ENCODE results near the gene PCNT.
"Not testable (repeated sequence)": the region's sequence is repeated elsewhere in the genome, so short reads cannot be mapped to it uniquely, and the experiment has no call there.

Gene PCNT

GRCh38 chr21:46304955-46305354 lies 19.0 kb upstream of the PCNT start:
- no peak for DNase-seq (ENCODE audit: low read depth)

GRCh38 chr21:46307625-46308024 lies 16.3 kb upstream of the PCNT start:
- DNase-seq (ENCODE audit: low read depth) = no peak

- DNase-seq (ENCODE audit: low read depth) = no peak
Observed at GRCh38 chr21:46308431-46308830, 15.5 kb upstream of the PCNT start.

GRCh38 chr21:46310260-46310659 lies 13.7 kb upstream of the PCNT start:
- DNase-seq (ENCODE audit: low read depth) = not testable (repeated sequence)

- no peak for DNase-seq (ENCODE audit: low read depth)
Observed at GRCh38 chr21:46311568-46311967, 12.4 kb upstream of the PCNT start.

- DNase-seq (ENCODE audit: low read depth) = no peak
Observed at GRCh38 chr21:46312949-46313348, 11.0 kb upstream of the PCNT start.

GRCh38 chr21:46314441-46315020 lies 9.4 kb upstream of the PCNT start:
- no peak for DNase-seq (ENCODE audit: low read depth)

- DNase-seq (ENCODE audit: low read depth) = no peak
Observed at GRCh38 chr21:46316708-46317324, 7.1 kb upstream of the PCNT start.

GRCh38 chr21:46317710-46318463 lies 6.1 kb upstream of the PCNT start:
- no peak for DNase-seq (ENCODE audit: low read depth)

- DNase-seq (ENCODE audit: low read depth) = no peak
Observed at GRCh38 chr21:46318464-46318845, 5.5 kb upstream of the PCNT start.

GRCh38 chr21:46319186-46319585 lies 4.8 kb upstream of the PCNT start:
- no peak for DNase-seq (ENCODE audit: low read depth)

- DNase-seq (ENCODE audit: low read depth) = no peak
Observed at GRCh38 chr21:46320331-46320801, 3.6 kb upstream of the PCNT start.

- DNase-seq (ENCODE audit: low read depth) = no peak
Observed at GRCh38 chr21:46322351-46323226, 1.4 kb upstream of the PCNT start.

GRCh38 chr21:46323227-46323709 lies 688 bp upstream of the PCNT start:
- DNase-seq (ENCODE audit: low read depth) = no peak

- peak; percentile 75 for DNase-seq (ENCODE audit: low read depth)
Observed at GRCh38 chr21:46324390-46325072, 575 bp downstream of the PCNT start.

GRCh38 chr21:46325073-46325912 lies 1.3 kb downstream of the PCNT start:
- DNase-seq (ENCODE audit: low read depth) = no peak

- DNase-seq (ENCODE audit: low read depth) = no peak
Observed at GRCh38 chr21:46326110-46326703, 2.3 kb downstream of the PCNT start.

- DNase-seq (ENCODE audit: low read depth) = no peak
Observed at GRCh38 chr21:46327711-46328110, 3.8 kb downstream of the PCNT start.

- no peak for DNase-seq (ENCODE audit: low read depth)
Observed at GRCh38 chr21:46328151-46328550, 4.2 kb downstream of the PCNT start.

- DNase-seq (ENCODE audit: low read depth) = no peak
Observed at GRCh38 chr21:46329796-46330195, 5.8 kb downstream of the PCNT start.
